LNCAP (cell line): ENCODE data around the gene REPIN1.

Experiments used
- TF ChIP-seq, protein P1 (sequence below): fragments of 450-650 bp; IDR thresholded peaks from 2 replicates; pipeline ENCODE4 v1.5.1; 2017; ENCODE audit warnings: mild to moderate bottlenecking

REPIN1 gene

GRCh38 chr7:150333659-150334058, 35.0 kb upstream of the REPIN1 start:
- TF ChIP-seq, protein P1, sequence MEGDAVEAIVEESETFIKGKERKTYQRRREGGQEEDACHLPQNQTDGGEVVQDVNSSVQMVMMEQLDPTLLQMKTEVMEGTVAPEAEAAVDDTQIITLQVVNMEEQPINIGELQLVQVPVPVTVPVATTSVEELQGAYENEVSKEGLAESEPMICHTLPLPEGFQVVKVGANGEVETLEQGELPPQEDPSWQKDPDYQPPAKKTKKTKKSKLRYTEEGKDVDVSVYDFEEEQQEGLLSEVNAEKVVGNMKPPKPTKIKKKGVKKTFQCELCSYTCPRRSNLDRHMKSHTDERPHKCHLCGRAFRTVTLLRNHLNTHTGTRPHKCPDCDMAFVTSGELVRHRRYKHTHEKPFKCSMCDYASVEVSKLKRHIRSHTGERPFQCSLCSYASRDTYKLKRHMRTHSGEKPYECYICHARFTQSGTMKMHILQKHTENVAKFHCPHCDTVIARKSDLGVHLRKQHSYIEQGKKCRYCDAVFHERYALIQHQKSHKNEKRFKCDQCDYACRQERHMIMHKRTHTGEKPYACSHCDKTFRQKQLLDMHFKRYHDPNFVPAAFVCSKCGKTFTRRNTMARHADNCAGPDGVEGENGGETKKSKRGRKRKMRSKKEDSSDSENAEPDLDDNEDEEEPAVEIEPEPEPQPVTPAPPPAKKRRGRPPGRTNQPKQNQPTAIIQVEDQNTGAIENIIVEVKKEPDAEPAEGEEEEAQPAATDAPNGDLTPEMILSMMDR: no peak

DNA sequence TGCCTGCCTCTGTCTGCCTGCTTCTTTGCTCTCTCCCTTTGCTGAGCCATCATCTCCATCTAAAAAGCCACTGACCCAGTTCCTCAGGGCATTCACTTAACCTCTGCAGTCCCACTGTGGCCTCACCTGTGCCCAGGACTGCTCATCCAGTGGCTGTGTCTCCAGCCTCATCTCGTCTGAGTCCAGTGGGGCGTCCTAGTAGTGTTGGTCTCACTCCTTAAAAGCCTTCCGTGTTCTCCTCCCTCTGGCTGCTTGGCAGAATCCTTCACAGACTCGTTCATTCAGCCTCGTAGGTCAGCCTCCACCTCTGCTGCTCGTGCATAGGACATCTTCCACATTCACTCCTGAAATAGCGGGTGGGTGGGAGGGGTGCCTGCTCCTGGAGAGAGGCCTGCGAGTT, 34.5 kb upstream of the REPIN1 start:
- TF ChIP-seq, protein P1: no peak

DNA sequence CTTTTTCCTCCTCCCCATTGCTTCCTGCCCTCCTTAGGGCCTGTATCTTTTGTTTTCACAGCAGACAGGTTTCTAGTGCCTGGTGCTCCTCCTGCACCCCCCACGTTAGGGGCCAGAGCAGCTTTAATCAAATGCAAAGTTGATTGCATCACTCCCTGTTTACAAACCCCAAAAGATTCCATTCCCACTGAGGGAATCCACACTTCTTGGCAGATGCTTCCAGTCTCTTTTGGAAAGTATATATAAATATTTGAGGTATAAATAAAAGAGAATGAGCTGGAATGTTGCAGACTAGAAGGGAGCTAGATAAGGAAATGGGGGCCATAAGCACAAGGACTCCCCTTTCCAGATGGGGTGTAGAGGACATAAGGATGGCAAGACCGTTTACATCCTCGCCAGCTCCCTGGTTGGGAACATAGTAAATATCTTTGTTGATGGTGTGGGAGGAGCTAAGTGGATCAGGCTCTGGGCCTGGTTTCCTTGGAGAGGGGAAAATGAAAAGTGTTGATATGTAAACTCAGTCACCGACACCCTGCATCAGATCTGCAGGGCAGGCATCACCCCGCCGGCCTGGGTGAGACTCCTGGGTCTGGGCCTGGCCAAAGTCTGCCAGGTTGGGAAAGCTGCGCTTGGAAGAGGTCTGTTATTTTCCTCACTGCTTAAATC, 33.4 kb upstream of the REPIN1 start:
- TF ChIP-seq, protein P1: no peak

GRCh38 chr7:150335774-150336112, 32.9 kb upstream of the REPIN1 start:
- TF ChIP-seq, protein P1: no peak

DNA sequence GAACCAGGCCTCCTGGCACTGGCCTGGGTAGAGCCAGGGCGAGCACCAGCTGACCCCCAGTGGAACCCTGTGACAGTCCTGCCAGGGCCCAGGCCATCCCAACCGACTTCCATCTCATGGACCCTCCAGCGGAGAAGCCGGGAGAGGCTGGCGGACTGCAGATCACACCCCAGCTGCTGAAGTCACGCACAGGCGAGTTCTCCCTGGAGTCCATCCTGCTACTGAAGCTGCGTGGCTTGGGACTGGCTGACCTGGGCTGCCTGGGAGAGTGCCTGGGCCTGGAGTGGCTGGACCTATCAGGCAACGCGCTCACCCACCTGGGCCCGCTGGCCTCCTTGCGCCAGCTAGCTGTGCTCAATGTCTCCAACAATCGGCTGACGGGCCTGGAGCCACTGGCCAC, 31.9 kb upstream of the REPIN1 start:
- TF ChIP-seq, protein P1: no peak

GRCh38 chr7:150337179-150337578, 31.4 kb upstream of the REPIN1 start:
- TF ChIP-seq, protein P1: no peak

DNA sequence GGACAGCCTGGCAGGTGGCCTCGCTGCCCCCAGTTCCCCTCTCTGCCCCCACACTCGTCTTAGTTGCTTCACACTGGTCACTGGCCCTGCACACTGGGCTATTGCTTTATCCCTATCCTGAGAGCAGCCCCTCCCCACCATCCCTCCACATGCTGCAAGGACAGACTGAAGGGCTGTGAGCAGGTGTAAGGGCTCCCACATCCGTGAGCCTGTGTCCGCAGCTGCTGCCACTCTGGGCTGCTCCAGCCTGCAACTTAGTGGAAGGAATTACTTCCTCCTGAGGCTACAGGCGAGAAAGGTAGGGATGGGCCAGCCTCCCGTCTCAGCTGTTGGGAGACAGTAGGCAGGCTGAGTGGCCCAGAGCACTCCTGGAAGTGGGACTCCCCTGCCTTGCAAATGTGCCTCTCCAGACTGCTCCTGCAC, 31.0 kb upstream of the REPIN1 start:
- TF ChIP-seq, protein P1: no peak
